ENCODE data around the gene ZFAND3. TPM values are rescaled to one million over a fixed set of nuclear protein-coding genes. Genes with fewer than 3 reads are reported as not detected.

The ZFAND3 gene
- total RNA-seq, 1 experiment from 2014 or later, result 64.0 TPM

GRCh38 chr6:37830225-37830624 lies 10.7 kb downstream of the ZFAND3 start:
- Histone ChIP-seq H3K27me3 (replicated peaks; ENCODE audit: insufficient read depth, low read depth, low read length, poor library complexity) (no peaks in the 10 kb centered on the region), H3K4me3 (ENCODE audit: low read depth, low read length, poor library complexity, severe bottlenecking) (no peak overlapping the region), H3K4me1 (ENCODE audit: insufficient read depth, low read length, poor library complexity, severe bottlenecking) (peaks cover 59% of the 10 kb centered on the region), H3K27ac (ENCODE audit: low read depth, low read length, poor library complexity, severe bottlenecking) (no peak overlapping the region), H3K36me3 (ENCODE audit: insufficient read depth, low read length, poor library complexity, severe bottlenecking) (peaks cover 12% of the 10 kb centered on the region), H3K9me3 (ENCODE audit: low read depth, low read length, poor library complexity, severe bottlenecking) (peaks cover 10% of the 10 kb centered on the region)
- POLR2A ChIA-PET (ENCODE audit: low non-redundant PET), result no interaction called here
- no peak for TF ChIP-seq CTCF (conservative IDR thresholded peaks at IDR 0.05; ENCODE audit: low read depth, low read length)
- TF ChIP-seq EZH2 (IDR thresholded peaks at IDR 0.05; ENCODE audit: borderline replicate concordance, low read depth, low read length, poor library complexity, severe bottlenecking), result no peak
- peak; percentile 64 for DNase-seq (ENCODE audit: low spot score)
- intact Hi-C loops (cut with micrococcal nuclease; ENCODE audit: unreplicated experiment), result no loop called here
- no TSS peak for BruUV-seq (replicated peaks)
- CTCF ChIA-PET, result no interaction called here

- H3K4me1 ChIP-seq (ENCODE audit: insufficient read depth, low read length, poor library complexity, severe bottlenecking), result peaks cover 48% of the 10 kb centered on the region
- DNase-seq (ENCODE audit: low spot score), result no peak
- intact Hi-C loops (cut with micrococcal nuclease; ENCODE audit: unreplicated experiment), result no loop called here
- H3K27ac ChIP-seq (ENCODE audit: low read depth, low read length, poor library complexity, severe bottlenecking), result no peak overlapping the region
- TF ChIP-seq EZH2 (IDR thresholded peaks at IDR 0.05; ENCODE audit: borderline replicate concordance, low read depth, low read length, poor library complexity, severe bottlenecking), result no peak
- no peak for TF ChIP-seq CTCF (conservative IDR thresholded peaks at IDR 0.05; ENCODE audit: low read depth, low read length)
- ChIA-PET CTCF (interaction anchor here (0.6 kb wide), 1 partner anchor 547 kb away, joined by 11 read pairs; no protein-coding TSS in a partner anchor), POLR2A (ENCODE audit: low non-redundant PET) (no interaction called here)
- no peaks in the 10 kb centered on the region for H3K27me3 ChIP-seq (replicated peaks; ENCODE audit: insufficient read depth, low read depth, low read length, poor library complexity)
- peaks cover 12% of the 10 kb centered on the region for H3K36me3 ChIP-seq (ENCODE audit: insufficient read depth, low read length, poor library complexity, severe bottlenecking)
- H3K9me3 ChIP-seq (ENCODE audit: low read depth, low read length, poor library complexity, severe bottlenecking), result peaks cover 10% of the 10 kb centered on the region
- no peak overlapping the region for H3K4me3 ChIP-seq (ENCODE audit: low read depth, low read length, poor library complexity, severe bottlenecking)
- no TSS peak for BruUV-seq (replicated peaks)
Measured at GRCh38 chr6:37831457-37831856, 11.9 kb downstream of the ZFAND3 start.

- Histone ChIP-seq H3K9me3 (ENCODE audit: low read depth, low read length, poor library complexity, severe bottlenecking) (peaks cover 10% of the 10 kb centered on the region), H3K4me3 (ENCODE audit: low read depth, low read length, poor library complexity, severe bottlenecking) (no peak overlapping the region), H3K27me3 (replicated peaks; ENCODE audit: insufficient read depth, low read depth, low read length, poor library complexity) (no peaks in the 10 kb centered on the region), H3K27ac (ENCODE audit: low read depth, low read length, poor library complexity, severe bottlenecking) (no peak overlapping the region), H3K36me3 (ENCODE audit: insufficient read depth, low read length, poor library complexity, severe bottlenecking) (peaks cover 12% of the 10 kb centered on the region), H3K4me1 (ENCODE audit: insufficient read depth, low read length, poor library complexity, severe bottlenecking) (peaks cover 24% of the 10 kb centered on the region)
- intact Hi-C loops (cut with micrococcal nuclease; ENCODE audit: unreplicated experiment), result no loop called here
- no TSS peak for BruUV-seq (replicated peaks)
- no peak for DNase-seq (ENCODE audit: low spot score)
- POLR2A ChIA-PET (ENCODE audit: low non-redundant PET), result no interaction called here
- no peak for TF ChIP-seq CTCF (conservative IDR thresholded peaks at IDR 0.05; ENCODE audit: low read depth, low read length)
- no peak for TF ChIP-seq EZH2 (IDR thresholded peaks at IDR 0.05; ENCODE audit: borderline replicate concordance, low read depth, low read length, poor library complexity, severe bottlenecking)
- CTCF ChIA-PET, result no interaction called here
Measured at GRCh38 chr6:37835923-37836322, 16.4 kb downstream of the ZFAND3 start.
